AG08395 (cell line): ENCODE results near the gene ITGB1BP2.
"Not testable (repeated sequence)": the region's sequence is repeated elsewhere in the genome, so short reads cannot be mapped to it uniquely, and the experiment has no call there.

ENCODE experiments used
- DNase-seq: peaks from one replicate; pipeline ENCODE4 v3.0.0; 2012; ENCODE audit warnings: mixed read lengths, low spot score

ITGB1BP2 gene

GRCh38 chrX:71302461-71303213 is 1.1 kb downstream of the ITGB1BP2 start:
- no peak for DNase-seq

- no peak for DNase-seq
These were observed 3.0 kb downstream of the ITGB1BP2 start for GRCh38 chrX:71304561-71304960.

GRCh38 chrX:71315917-71316316 is 14.4 kb downstream of the ITGB1BP2 start:
- DNase-seq = peak; percentile 54

GRCh38 chrX:71316959-71317358 is 15.4 kb downstream of the ITGB1BP2 start:
- DNase-seq = not testable (repeated sequence)

GRCh38 chrX:71320126-71320525 is 18.6 kb downstream of the ITGB1BP2 start:
- DNase-seq = no peak

GRCh38 chrX:71321731-71322130 is 20.2 kb downstream of the ITGB1BP2 start:
- no peak for DNase-seq

GRCh38 chrX:71324452-71324851 is 22.9 kb downstream of the ITGB1BP2 start:
- not testable (repeated sequence) for DNase-seq

- no peak for DNase-seq
These were observed 24.8 kb downstream of the ITGB1BP2 start for GRCh38 chrX:71326394-71326793.

GRCh38 chrX:71349151-71349665 is 47.7 kb downstream of the ITGB1BP2 start:
- not testable (repeated sequence) for DNase-seq

- DNase-seq = not testable (repeated sequence)
These were observed 48.3 kb downstream of the ITGB1BP2 start for GRCh38 chrX:71349867-71350266.

- not testable (repeated sequence) for DNase-seq
These were observed 50.9 kb downstream of the ITGB1BP2 start for GRCh38 chrX:71352439-71352838.
